HCT116 (cell line): ENCODE data around the gene SULT6B1.

Source experiments
- ATF3 ChIP-seq: IDR thresholded peaks from 2 replicates; pipeline ENCODE4 v1.6.1; 2012
- CEBPB ChIP-seq: IDR thresholded peaks from 2 replicates; pipeline ENCODE4 v1.6.1; 2012; ENCODE audit warnings: low read depth
- CTCF ChIP-seq, 3 experiments: fragments of 200-600 bp in 1 of 3; sonication (generic) in 1 of 3; IDR thresholded peaks in 2 of 3; conservative IDR thresholded peaks in 1 of 3; 2 replicates each; pipeline ENCODE4 v1.5.1; 2012 to 2017; ENCODE audit warnings: low read depth in 2 of 3, low read length in 2 of 3, antibody characterized with exemption in 1 of 3, borderline replicate concordance in 1 of 3, control low read depth in 1 of 3, mild to moderate bottlenecking in 1 of 3, mixed read lengths in 1 of 3, mixed run types in 1 of 3, moderate library complexity in 1 of 3; ENCODE audit not compliant: insufficient read depth in 1 of 3
- EZH2 ChIP-seq: fragments of 200-600 bp; sonication (generic); IDR thresholded peaks from 2 replicates; pipeline ENCODE4 v1.6.1; 2017; ENCODE audit warnings: antibody characterized with exemption, mixed run types
- EZH2phosphoT487 ChIP-seq: fragments of 200-600 bp; IDR thresholded peaks from 2 replicates; pipeline ENCODE4 v1.6.1; 2018; ENCODE audit warnings: antibody characterized with exemption, borderline replicate concordance
- POLR2A ChIP-seq: IDR thresholded peaks from 2 replicates; pipeline ENCODE4 v1.7.0; 2011; ENCODE audit warnings: borderline replicate concordance; ENCODE audit not compliant: insufficient read depth, insufficient read length; ENCODE audit errors: extremely low read depth
- POLR2AphosphoS5 ChIP-seq: IDR thresholded peaks from 2 replicates; pipeline ENCODE4 v1.6.1; 2011; ENCODE audit warnings: mild to moderate bottlenecking, low read depth, low read length, moderate library complexity
- RAD21 ChIP-seq: IDR thresholded peaks from 2 replicates; pipeline ENCODE4 v1.6.1; 2012; ENCODE audit warnings: low read depth, mild to moderate bottlenecking
- REST ChIP-seq: IDR thresholded peaks from 2 replicates; pipeline ENCODE4 v1.6.1; 2012; ENCODE audit warnings: low read depth
- SIN3A ChIP-seq: IDR thresholded peaks from 2 replicates; pipeline ENCODE4 v1.6.1; 2012; ENCODE audit warnings: low read depth
- SRF ChIP-seq: IDR thresholded peaks from 2 replicates; pipeline ENCODE4 v1.6.1; 2012; ENCODE audit warnings: low read depth
- YY1 ChIP-seq: IDR thresholded peaks from 2 replicates; pipeline ENCODE4 v1.6.1; 2011; ENCODE audit warnings: low read length, low read depth, moderate library complexity, mild to moderate bottlenecking; ENCODE audit not compliant: insufficient replicate concordance; ENCODE audit errors: extremely low read depth

- TF ChIP-seq EZH2phosphoT487: no peak
- TF ChIP-seq CTCF (IDR thresholded peaks at IDR 0.05 in 2 of 3, conservative IDR thresholded peaks at IDR 0.05 in 1 of 3; ENCODE audit: borderline replicate concordance in 1 of 3, insufficient read depth in 1 of 3, low read depth in 2 of 3, low read length in 2 of 3): no peak
- no peak for TF ChIP-seq YY1
- no peak for TF ChIP-seq REST
- no peak for TF ChIP-seq CEBPB
- TF ChIP-seq POLR2AphosphoS5: no peak
- TF ChIP-seq POLR2A: no peak
- no peak for TF ChIP-seq SRF
- TF ChIP-seq RAD21: no peak
- no peak for TF ChIP-seq EZH2
- TF ChIP-seq SIN3A: no peak
- TF ChIP-seq ATF3: no peak
These were observed 4.1 kb upstream of the SULT6B1 start for GRCh38 chr2:37192551-37192950.
